Stimulated activated CD4-positive, alpha-beta T cell treated with anti-CD3 and anti-CD28 coated beads, TNF-alpha, amount 100 ng/mL, for 24 hours (primary cell): ENCODE measurements around the gene PI4KA.
"Not testable (repeated sequence)": the region's sequence is repeated elsewhere in the genome, so short reads cannot be mapped to it uniquely, and the experiment has no call there.

Source experiments
- DNase-seq, 3 experiments: peaks; one replicate each; pipeline ENCODE4 v3.0.0-alpha.2; 2020; ENCODE audit warnings: low read depth in 3 of 3

The PI4KA gene

DNA sequence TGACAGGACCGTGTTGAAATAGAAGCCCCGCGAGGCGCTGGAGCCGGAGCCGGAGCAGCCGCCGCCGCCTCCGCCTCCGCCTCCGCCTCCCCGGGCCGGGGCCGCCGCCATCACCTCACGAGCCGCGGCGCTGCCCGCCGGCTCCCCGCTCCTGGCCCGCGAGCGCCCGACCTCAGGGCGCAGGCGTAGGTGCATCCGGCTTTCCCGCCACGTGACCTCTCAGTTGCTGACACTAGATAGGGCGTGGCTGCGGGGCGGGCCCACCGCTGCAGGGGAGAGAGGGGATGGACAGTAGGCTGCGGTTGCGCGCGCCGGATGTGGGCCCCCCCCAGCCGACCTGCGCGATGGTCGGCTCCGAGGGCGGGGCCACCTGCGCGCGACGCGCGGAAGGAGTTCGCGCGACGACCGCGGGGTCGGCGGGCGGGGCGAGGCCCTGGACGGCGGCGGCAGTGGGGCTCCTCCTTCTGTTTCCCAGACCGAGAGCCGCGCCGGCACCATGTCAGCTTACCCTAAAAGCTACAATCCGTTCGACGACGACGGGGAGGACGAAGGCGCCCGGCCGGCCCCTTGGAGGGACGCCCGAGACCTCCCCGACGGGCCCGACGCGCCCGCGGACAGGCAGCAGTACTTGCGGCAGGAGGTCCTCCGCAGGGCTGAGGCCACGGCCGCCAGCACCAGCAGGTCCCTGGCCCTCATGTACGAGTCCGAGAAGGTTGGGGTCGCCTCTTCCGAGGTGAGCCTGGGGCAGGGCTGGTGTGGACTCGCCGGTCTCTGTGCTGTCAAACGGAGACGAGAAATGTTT lies at the start of gene PI4KA, which contains the start of gene SNAP29:
Gene PI4KA (minus strand): TSS at position 197 of the 802 bp plus-strand sequence. CDS start 86 bp downstream, at position 111.
Gene SNAP29 (plus strand): TSS at position 393 of the 802 bp plus-strand sequence. CDS start 104 bp downstream, at position 497.
- peak; percentile 93 to 98 (median 94) for DNase-seq

- no peak for DNase-seq
These were observed 47.8 kb upstream of the PI4KA start for GRCh38 chr22:20906387-20906767.

- DNase-seq: no peak
These were observed 47.1 kb upstream of the PI4KA start for GRCh38 chr22:20905415-20906386.

- DNase-seq: no peak
These were observed 46.4 kb upstream of the PI4KA start for GRCh38 chr22:20904980-20905355.

DNA sequence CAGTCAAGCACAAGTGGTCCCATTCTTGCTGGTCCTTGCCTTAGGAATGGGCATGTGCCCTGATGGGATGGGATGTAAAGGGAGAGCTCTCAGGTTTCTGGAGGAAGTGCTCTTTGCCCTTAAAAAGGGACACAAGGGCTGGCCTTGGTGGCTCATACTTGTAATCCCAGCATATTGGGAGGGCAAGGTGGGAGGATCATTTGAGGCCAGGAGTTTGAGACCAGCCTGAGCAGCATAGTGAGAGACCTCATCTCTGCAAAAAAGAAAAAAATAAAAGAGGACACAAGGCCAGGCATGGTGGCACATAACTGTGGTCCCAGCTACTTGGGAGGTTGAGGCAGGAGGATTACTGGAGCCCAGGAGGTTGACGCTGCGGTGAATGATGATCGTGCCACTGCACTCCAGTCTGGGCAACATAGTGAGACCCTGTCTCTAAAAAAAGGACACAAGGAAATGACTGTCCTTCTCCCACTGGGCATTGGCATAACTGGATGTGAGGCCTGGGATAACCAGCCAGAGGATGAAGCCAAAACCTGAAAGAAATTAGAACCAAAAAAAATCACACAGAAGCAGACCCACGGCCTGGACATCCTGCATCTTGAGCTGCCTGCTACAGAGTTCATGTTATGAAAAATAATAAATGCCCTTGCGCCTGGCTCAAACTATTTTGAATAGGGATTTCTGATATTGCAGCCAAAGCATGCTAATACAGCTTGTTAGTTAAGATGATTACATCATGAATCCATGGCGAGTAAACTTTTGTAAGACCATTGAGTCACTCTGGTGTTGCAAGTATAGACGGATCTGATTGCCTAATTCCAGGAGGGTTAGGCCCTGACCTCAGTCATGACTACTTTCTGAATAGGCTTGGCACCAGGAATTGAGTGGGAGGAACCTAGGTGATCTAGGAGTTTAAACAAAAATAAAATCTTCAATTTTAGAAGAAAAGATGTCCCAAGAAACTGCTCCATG lies 45.7 kb upstream of the PI4KA start:
- DNase-seq: no peak

DNA sequence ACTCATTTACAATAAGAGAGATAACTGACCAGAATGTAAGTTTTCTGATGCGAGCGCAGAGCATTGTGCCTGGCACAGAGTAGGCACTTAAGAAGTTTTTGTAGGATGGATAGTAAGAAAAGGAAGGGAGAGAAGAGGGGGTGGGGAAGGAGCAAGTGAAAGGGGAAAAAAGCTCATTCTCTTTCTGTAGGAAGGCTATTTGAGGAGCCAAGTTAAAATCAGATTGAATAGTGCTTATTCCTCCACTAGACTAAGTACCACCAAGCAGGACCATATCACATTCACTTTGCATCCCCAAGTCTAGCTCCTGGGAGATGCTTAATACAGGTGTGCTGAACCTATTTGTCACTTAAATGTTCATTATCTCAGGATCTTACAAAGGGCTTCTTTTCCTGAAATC lies 44.5 kb upstream of the PI4KA start:
- DNase-seq: no peak

GRCh38 chr22:20901093-20902033 lies 42.8 kb upstream of the PI4KA start:
- not testable (repeated sequence) for DNase-seq

- DNase-seq: no peak
These were observed 41.3 kb upstream of the PI4KA start for GRCh38 chr22:20899827-20900423.

- not testable (repeated sequence) for DNase-seq
These were observed 39.1 kb upstream of the PI4KA start for GRCh38 chr22:20897737-20898136.

DNA sequence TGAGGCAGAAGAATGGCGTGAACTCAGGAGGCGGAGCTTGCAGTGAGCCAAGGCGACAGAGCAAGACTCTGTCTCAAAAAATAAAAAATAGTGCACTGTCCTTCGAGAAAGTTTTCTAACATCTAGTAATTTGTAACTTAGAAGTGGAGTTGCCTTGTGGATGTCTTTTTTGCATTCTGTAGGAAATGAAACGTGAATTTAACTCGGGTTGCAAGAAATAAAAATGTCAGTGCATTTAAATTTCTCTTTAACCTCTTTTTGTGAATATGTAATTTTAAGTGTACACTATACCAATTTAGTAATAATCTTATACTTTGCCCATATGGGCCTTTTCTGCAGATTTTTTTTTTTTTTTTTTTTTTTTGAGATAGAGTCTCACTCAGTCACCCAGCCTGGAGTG lies 32.4 kb upstream of the PI4KA start:
- DNase-seq: no peak

DNA sequence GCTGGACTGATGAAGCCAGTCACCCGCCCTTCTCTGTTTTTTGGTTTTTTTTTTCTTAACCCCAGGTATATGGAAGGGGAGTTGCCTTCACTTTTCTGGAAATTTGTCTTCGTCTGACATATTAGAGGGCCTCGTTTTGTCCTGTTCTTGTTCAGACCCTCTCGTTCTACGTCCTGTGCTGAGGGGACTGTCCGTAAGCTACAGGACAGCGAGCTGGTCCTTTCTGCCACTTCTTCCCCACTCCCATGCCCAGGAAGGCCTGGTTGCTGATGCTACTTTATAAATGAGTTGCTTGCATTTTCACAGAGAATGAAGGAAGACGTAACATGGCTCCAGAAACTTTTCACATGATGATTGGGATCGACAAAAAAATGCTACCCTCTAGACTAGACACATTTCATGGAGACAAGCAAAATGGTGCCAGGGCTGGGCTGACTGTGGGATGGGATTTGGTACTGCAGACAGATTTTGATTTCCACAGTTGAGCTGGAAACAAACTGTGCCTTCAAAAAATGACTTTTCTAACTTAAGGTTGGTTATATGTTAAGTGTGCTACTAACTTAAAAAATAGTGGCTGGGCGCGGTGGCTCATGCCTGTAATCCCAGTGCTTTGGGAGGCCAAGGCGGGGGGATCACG lies 31.4 kb upstream of the PI4KA start:
- no peak for DNase-seq

GRCh38 chr22:20889025-20889704 lies 30.6 kb upstream of the PI4KA start:
- no peak for DNase-seq

DNA sequence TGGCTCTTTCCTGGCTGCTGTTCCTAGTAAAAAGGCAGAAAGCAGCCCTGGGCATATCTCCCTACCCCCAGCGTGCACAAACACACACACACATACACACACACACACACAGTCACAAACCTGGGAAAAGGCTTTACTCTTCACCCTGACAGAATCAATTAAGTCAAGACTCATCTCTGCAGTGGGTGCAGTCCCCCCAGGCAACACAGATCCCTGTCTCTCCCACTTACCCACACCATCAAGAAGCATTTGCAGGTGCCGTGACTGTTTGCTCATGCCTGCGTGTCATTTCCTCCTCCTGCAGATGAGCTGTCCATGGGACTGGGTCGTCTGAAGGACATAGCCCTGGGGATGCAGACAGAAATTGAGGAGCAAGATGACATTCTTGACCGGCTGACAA lies 28.8 kb upstream of the PI4KA start:
- no peak for DNase-seq

- peak in 1 of 3 experiments; percentile 32 for DNase-seq
These were observed 27.1 kb upstream of the PI4KA start for GRCh38 chr22:20885557-20886323.

DNA sequence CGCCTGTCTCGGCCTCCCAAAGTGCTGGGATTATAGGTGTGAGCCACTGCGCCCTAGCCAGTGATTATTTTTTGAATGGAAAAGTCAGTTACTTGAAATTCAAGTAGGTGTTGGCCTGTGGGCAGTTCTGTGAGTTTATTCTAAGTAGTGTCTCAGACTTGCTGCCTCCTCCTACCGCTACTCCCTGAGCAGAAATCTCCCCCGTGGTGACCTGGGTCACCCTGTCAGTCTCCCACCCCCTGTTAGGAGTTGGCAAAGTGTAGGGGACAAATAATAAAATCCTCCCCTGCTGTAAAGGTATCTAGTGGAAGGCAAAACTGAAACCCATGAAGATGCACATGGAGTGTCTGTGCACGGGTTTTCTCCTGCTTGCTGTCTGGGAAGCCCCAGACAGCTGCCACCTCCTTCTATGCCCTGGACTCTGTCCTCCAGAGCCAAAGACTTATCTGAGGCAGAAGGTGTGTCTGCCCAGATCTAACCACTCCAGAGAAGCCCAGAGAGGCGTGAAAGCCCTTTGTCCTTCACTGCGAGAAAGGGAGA lies 26.5 kb upstream of the PI4KA start:
- no peak for DNase-seq

GRCh38 chr22:20884454-20884853 lies 25.8 kb upstream of the PI4KA start:
- no peak for DNase-seq

DNA sequence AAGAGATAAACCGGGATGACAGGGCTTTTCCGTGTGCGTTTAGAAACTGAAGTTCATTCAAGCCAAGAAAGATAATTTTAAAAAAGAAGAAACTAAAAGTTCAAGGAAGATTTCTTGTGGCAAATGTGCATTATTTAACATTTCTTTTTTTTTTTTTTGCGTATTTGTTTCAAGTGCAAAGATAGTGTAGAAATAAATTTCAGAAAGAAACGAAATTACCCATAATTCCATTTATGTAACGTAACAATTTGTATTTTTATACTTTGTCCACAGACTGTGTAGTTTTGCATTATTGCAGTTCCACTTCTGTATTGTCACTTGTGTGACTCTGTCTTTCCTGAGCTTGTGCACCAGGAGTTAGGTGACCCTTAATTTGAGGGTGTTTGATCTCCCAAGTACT lies 24.2 kb upstream of the PI4KA start:
- no peak for DNase-seq
